Keratinocyte (primary cell): ENCODE results near the gene SLFN11. TPM values are rescaled to one million over a fixed set of nuclear protein-coding genes. Genes with fewer than 3 reads are reported as not detected.

Source experiments
- DNase-seq: peaks from one replicate; pipeline ENCODE4 v3.0.0-alpha.2; 2011; ENCODE audit warnings: low read depth, missing footprints, low spot score
- FAIRE-seq: peaks from 2 replicates; lab custom pipeline; 2011; peaks lifted over from hg19 to GRCh38; lab: Jason Lieb, UNC
- H2AFZ ChIP-seq: 2 replicates; pipeline ENCODE4 v1.6.0; 2012; ENCODE audit warnings: low read length, control low read depth, inconsistent platforms; ENCODE audit not compliant: control insufficient read depth
- H3K27ac ChIP-seq: 2 replicates; pipeline ENCODE4 v1.5.1; 2011; ENCODE audit warnings: low read length; ENCODE audit not compliant: control insufficient read depth, insufficient read depth
- H3K27me3 ChIP-seq: 3 replicates; pipeline ENCODE4 v1.6.0; 2011; ENCODE audit warnings: low read length; ENCODE audit not compliant: control insufficient read depth, insufficient read depth; ENCODE audit errors: extremely low read depth
- H3K36me3 ChIP-seq, 2 experiments: 2 replicates in 1 of 2; 3 replicates in 1 of 2; pipeline ENCODE4 v1.5.1; 2011; ENCODE audit warnings: low read length in 2 of 2, mild to moderate bottlenecking in 1 of 2; ENCODE audit not compliant: control insufficient read depth in 2 of 2, insufficient read depth in 2 of 2; ENCODE audit errors: extremely low read depth in 1 of 2
- H3K4me1 ChIP-seq: 3 replicates; pipeline ENCODE4 v1.5.1; 2011; ENCODE audit warnings: low read length; ENCODE audit not compliant: control insufficient read depth, insufficient read depth; ENCODE audit errors: extremely low read depth
- H3K4me2 ChIP-seq: 3 replicates; pipeline ENCODE4 v1.6.0; 2011; ENCODE audit warnings: low read depth, low read length; ENCODE audit not compliant: control insufficient read depth, insufficient read depth; ENCODE audit errors: extremely low read depth
- H3K4me3 ChIP-seq, 3 experiments: fragments of 200-600 bp in 1 of 3; sonication (generic) in 1 of 3; 2 replicates in 2 of 3; 3 replicates in 1 of 3; pipeline ENCODE4 v1.5.1; 2011 to 2016; ENCODE audit warnings: low read length in 3 of 3, mild to moderate bottlenecking in 3 of 3, control low read depth in 2 of 3, inconsistent platforms in 1 of 3, low read depth in 1 of 3, mixed read lengths in 1 of 3, mixed run types in 1 of 3, moderate library complexity in 1 of 3; ENCODE audit not compliant: control insufficient read depth in 2 of 3, insufficient read depth in 2 of 3; ENCODE audit errors: extremely low read depth in 1 of 3
- H3K79me2 ChIP-seq: 2 replicates; pipeline ENCODE4 v1.6.0; 2012; ENCODE audit warnings: low read length; ENCODE audit not compliant: control insufficient read depth, insufficient read depth
- H3K9ac ChIP-seq: 3 replicates; pipeline ENCODE4 v1.6.0; 2011; ENCODE audit warnings: low read length; ENCODE audit not compliant: control insufficient read depth, insufficient read depth; ENCODE audit errors: extremely low read depth
- H3K9me1 ChIP-seq: 3 replicates; pipeline ENCODE4 v1.6.0; 2011; ENCODE audit warnings: low read length; ENCODE audit not compliant: control insufficient read depth, insufficient read depth; ENCODE audit errors: extremely low read depth
- H3K9me3 ChIP-seq: 2 replicates; pipeline ENCODE4 v1.5.1; 2012; ENCODE audit warnings: low read depth, low read length; ENCODE audit not compliant: control insufficient read depth
- H4K20me1 ChIP-seq: 3 replicates; pipeline ENCODE4 v1.6.0; 2011; ENCODE audit warnings: low read length; ENCODE audit not compliant: control insufficient read depth, insufficient read depth; ENCODE audit errors: extremely low read depth
- EZH2 ChIP-seq: IDR thresholded peaks from one replicate; pipeline ENCODE4 v1.6.1; 2012; ENCODE audit warnings: inconsistent platforms, mild to moderate bottlenecking, low read length, moderate library complexity
- dilution Hi-C: fragments of 300-500 bp; cut with MboI; formaldehyde crosslinking; loops from one replicate; pipeline ENCODE4 v1.7.0; 2020; ENCODE audit warnings: low sequenced_read_pairs; ENCODE audit not compliant: extremely low pct_ligation_motif_present
- polyA plus RNA-seq, 5 experiments: library from polyadenylated mRNA; depleted of rRNA in 3 of 5; stranded (reverse) in 3 of 5; stranded (forward) in 1 of 5; unstranded in 1 of 5; fragments of >200 nt; gene quantifications; 1 replicate in 1 of 5; 2 replicates in 3 of 5; 3 replicates in 1 of 5; pipeline versions ENCODE4 v1.2.1 to v1.2.3, GENCODE V29; 2011 to 2012; ENCODE audit warnings: missing spikeins in 2 of 5, low read depth in 1 of 5, low replicate concordance in 1 of 5
- TF ChIP-seq, protein P1 (sequence below), 3 experiments: IDR thresholded peaks in 1 of 3; conservative IDR thresholded peaks in 1 of 3; optimal IDR thresholded peaks in 1 of 3; 2 replicates in 2 of 3; 3 replicates in 1 of 3; pipeline versions ENCODE3 to v1.5.1; 2011; ENCODE audit warnings: low read length in 3 of 3, mild to moderate bottlenecking in 3 of 3, moderate library complexity in 2 of 3, control low read depth in 1 of 3, inconsistent platforms in 1 of 3; ENCODE audit not compliant: insufficient read depth in 2 of 3; ENCODE audit errors: extremely low read depth in 1 of 3

The SLFN11 gene
- polyA plus RNA-seq, 1 donor (not counting 4 experiments of a cell fraction or from before 2014, with no cell fraction given), result 3.5 TPM

DNA sequence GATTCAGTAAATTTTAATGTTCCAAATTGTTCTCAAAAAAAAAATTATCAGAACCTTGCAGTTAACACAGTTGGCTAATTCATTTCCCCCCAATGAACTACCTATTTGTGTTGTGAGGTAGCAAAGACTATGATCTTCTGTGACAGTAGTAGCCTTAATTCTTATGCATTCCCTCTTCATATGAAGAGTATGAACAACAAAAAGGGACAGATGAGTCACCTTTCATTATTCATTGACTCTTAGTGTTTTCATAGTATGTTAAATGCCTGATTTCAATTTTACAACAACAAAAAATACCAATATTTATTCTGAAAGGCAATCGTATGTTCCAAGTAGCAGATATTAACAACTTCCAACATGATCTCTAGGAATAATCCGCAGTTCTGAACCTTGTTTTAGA is 3.6 kb upstream of the SLFN11 start:
- Histone ChIP-seq H3K27ac (no peak overlapping the region), H2AFZ (no peak overlapping the region), H3K79me2 (no peaks in the 10 kb centered on the region), H3K9ac (no peak overlapping the region), H3K4me1 (peaks cover 3% of the 10 kb centered on the region), H3K9me3 (no peaks in the 10 kb centered on the region), H3K9me1 (no peaks in the 10 kb centered on the region), H3K4me3 (no peak overlapping the region), H4K20me1 (no peaks in the 10 kb centered on the region), H3K4me2 (no peak overlapping the region), H3K27me3 (peaks cover 25% of the 10 kb centered on the region), H3K36me3 (no peaks in the 10 kb centered on the region)
- no peak for FAIRE-seq
- dilution Hi-C loops, result no loop called here
- TF ChIP-seq EZH2, result no peak
- DNase-seq, result no peak

DNA sequence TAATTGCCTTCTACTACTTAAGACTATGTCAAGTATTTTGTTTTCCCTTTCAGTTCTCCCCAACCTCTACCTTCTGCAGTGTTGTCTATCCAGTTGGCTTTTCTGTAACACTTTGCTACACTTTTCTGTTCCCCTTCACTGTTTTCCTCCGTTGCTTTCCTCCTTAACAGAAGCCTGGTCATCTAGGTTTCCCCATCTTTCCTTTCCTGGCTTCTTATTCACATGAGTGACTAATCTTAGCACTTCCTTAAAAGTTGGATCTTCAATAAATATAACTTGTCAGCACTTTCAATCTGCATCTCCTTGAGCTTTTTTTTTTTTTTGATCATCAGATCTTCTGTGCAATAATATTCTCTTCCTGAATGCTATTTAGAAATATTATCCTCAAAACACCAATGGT is 2.8 kb upstream of the SLFN11 start:
- no peak overlapping the region for H3K4me2 ChIP-seq
- no peaks in the 10 kb centered on the region for H3K9me1 ChIP-seq
- peaks cover 33% of the 10 kb centered on the region for H3K27me3 ChIP-seq
- no peaks in the 10 kb centered on the region for H3K9me3 ChIP-seq
- H3K4me1 ChIP-seq, result peaks cover 3% of the 10 kb centered on the region
- H3K79me2 ChIP-seq, result no peaks in the 10 kb centered on the region
- DNase-seq (no peak), FAIRE-seq (no peak)
- H4K20me1 ChIP-seq, result no peaks in the 10 kb centered on the region
- H3K36me3 ChIP-seq, result no peaks in the 10 kb centered on the region
- dilution Hi-C loops, result no loop called here
- TF ChIP-seq, protein P1, sequence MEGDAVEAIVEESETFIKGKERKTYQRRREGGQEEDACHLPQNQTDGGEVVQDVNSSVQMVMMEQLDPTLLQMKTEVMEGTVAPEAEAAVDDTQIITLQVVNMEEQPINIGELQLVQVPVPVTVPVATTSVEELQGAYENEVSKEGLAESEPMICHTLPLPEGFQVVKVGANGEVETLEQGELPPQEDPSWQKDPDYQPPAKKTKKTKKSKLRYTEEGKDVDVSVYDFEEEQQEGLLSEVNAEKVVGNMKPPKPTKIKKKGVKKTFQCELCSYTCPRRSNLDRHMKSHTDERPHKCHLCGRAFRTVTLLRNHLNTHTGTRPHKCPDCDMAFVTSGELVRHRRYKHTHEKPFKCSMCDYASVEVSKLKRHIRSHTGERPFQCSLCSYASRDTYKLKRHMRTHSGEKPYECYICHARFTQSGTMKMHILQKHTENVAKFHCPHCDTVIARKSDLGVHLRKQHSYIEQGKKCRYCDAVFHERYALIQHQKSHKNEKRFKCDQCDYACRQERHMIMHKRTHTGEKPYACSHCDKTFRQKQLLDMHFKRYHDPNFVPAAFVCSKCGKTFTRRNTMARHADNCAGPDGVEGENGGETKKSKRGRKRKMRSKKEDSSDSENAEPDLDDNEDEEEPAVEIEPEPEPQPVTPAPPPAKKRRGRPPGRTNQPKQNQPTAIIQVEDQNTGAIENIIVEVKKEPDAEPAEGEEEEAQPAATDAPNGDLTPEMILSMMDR (optimal IDR thresholded peaks at IDR 0.05 in 1 of 3, IDR thresholded peaks at IDR 0.05 in 1 of 3, conservative IDR thresholded peaks at IDR 0.05 in 1 of 3; ENCODE audit: extremely low read depth in 1 of 3, insufficient read depth in 2 of 3, low read length in 3 of 3), result no peak
- no peak for TF ChIP-seq EZH2
- no peak overlapping the region for H2AFZ ChIP-seq
- H3K27ac ChIP-seq, result no peak overlapping the region
- no peak overlapping the region for H3K4me3 ChIP-seq
- H3K9ac ChIP-seq, result no peak overlapping the region

DNA sequence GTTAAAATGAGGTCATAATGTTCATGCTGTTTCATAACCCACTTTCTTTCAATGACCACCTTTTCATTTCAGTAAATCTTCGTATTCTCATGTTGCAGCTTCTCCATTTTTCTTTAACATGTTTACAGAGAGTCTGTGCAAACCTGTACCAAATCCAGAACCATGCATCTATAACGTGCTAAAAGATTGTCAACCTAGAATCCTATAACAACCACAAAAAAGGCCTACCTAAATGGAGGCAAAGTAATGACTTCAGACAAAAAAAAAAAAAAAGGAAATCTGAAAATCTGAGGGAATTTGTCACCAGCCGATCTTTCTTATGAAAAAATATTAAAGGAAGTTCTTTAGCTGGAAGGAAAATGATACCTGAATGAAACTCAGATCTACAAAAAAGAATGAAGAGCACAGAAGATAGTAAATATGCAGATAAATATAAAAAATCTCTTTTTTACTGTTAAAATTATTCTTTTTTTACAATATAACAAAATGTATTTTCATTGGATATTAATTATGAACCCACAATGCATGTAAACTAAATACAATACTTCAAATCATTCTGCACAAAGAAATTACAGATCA is 1.4 kb upstream of the SLFN11 start:
- peak overlapping the region; percentile 85 for H3K4me2 ChIP-seq
- TF ChIP-seq EZH2, result no peak
- TF ChIP-seq, protein P1 (optimal IDR thresholded peaks at IDR 0.05 in 1 of 3, IDR thresholded peaks at IDR 0.05 in 1 of 3, conservative IDR thresholded peaks at IDR 0.05 in 1 of 3; ENCODE audit: extremely low read depth in 1 of 3, insufficient read depth in 2 of 3, low read length in 3 of 3), result no peak
- peaks cover 36% of the 10 kb centered on the region for H3K27me3 ChIP-seq
- no peaks in the 10 kb centered on the region for H3K9me1 ChIP-seq
- H3K79me2 ChIP-seq, result no peaks in the 10 kb centered on the region
- DNase-seq (no peak), FAIRE-seq (no peak)
- H2AFZ ChIP-seq, result peak overlapping the region; percentile 45
- H3K36me3 ChIP-seq, result no peaks in the 10 kb centered on the region
- dilution Hi-C loops, result no loop called here
- peaks cover 3% of the 10 kb centered on the region for H3K4me1 ChIP-seq
- no peaks in the 10 kb centered on the region for H4K20me1 ChIP-seq
- H3K9me3 ChIP-seq, result no peaks in the 10 kb centered on the region
- H3K27ac ChIP-seq, result no peak overlapping the region
- peak overlapping the region in 2 of 3 experiments; percentile 60 to 64 for H3K4me3 ChIP-seq
- H3K9ac ChIP-seq, result peak overlapping the region; percentile 57
